Activated CD8-positive, alpha-beta memory T cell treated with anti-CD3 and anti-CD28 coated beads for 24 hours (primary cell): ENCODE results near the gene TENT5A.
"Not testable (repeated sequence)": the region's sequence is repeated elsewhere in the genome, so short reads cannot be mapped to it uniquely, and the experiment has no call there.

Experiments
- DNase-seq: peaks from one replicate; pipeline ENCODE4 v3.0.0-alpha.2; 2020

Gene TENT5A

DNA sequence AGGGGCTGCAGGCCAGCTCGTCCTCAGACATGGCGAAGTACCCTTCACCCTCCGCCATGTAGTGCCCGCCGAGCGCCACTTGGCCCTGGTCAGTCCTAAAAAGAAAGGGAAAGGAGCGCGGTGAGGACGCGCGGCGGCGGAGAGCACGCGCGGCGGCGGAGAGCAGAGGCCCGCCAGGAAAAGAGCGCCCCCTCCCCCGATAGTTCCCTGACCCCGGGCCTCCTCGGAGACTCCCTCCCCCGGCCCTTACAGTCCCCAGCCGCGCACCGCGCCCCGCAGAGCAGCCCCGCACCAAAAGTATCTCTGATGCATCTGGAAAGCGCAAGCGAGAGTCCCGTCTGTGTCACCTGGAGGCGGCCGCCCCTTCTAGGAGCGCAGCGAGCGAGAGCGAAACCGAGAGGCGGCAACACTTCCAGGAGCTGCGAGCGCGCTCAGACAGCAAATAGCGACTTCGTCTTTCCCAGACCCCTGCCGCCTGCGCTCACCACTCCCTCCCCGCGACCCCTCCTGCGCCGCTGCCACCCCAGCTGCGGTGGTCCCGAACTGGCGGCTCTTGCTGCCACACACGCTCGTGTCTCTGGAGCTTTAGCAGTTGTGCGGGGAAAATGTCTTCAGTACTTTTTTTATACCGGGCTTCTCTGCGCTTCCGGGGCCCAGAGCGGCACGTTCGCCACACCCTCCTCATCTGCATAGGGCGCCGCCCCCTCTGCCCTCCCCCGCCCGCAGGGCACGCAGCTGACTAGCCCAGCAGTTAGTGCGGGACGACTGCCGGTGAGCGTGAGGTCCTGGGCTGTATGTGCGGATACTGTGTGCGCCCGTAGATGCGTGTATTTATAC, at the start of gene TENT5A:
Gene TENT5A (minus strand): TSS at position 598 of the 837 bp plus-strand sequence. CDS start 540 bp downstream, at position 58.
- peak; percentile 90 for DNase-seq

DNA sequence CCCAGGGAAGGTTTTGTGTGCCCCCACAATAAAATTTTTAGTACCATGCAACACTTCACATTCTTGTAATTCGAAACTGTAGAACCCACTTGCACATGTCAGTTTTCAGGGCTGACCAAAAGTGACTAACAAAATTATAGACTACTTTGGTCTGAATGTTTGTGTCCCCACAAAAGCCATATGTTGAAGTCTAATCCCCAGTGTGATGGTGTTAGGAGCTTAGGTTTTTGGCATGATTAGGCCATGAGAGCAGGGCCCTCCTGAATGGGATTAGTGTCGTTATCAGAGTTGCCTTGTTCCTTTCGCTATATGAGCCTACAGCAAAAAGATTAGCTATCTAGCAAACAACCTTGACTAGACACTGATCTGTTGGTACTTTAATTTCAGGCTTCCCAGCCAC, 49.0 kb upstream of the TENT5A start:
- no peak for DNase-seq

DNA sequence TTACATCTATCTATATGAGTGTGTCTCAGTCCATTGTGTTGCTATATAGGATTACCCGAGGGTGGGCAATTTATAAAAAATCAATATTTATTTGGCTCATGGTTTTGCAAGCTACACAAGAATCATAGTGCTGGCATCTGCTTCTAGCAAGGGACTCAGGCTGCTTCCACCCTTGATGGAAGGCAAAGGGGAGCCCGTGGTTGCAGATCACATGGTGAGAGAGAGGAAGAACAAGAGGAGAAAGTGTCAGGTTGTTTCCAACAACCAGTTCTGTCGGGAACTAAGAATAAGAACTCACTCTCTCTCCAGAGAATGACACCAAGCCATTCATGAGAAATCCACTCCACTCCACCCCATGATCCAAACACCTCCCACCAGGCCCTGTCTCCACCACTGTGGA, 48.2 kb upstream of the TENT5A start:
- no peak for DNase-seq

DNA sequence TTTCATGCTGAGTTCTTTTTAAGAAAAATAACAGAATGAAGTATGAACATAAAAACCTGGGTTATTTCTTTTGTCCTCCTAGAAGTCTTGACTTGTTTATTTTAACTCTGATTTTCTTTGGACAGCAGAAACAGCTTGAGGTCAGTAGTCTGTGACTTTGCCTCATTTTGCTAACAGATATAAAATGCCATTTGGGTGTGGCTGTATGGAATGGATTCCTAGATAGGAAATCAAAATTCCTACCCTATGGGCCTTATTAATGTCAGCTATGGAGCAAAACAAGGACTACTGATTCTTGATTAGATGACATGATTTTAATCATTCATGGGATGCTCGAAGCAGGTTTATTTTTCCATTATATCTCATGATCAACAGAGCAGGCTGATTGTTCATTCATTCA, 46.8 kb upstream of the TENT5A start:
- DNase-seq, result no peak

DNA sequence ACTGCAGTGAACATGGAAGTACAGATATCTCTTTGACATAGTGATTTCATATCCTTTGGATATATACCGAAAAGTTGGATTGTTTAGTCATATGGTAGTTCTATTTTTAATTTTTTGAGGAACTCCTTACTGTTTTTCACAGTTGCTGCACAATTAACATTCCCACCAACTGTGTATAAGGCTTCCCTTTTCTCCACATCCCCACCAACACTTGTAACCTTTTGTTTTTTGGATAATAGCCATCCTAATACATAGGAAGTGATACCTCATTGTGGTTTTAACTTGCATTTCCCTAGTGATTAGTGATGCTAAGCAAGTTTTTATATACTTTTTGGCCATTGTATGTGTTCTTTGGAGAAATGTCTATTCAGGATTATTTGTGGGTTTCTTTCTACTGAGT, 45.1 kb upstream of the TENT5A start:
- no peak for DNase-seq

DNA sequence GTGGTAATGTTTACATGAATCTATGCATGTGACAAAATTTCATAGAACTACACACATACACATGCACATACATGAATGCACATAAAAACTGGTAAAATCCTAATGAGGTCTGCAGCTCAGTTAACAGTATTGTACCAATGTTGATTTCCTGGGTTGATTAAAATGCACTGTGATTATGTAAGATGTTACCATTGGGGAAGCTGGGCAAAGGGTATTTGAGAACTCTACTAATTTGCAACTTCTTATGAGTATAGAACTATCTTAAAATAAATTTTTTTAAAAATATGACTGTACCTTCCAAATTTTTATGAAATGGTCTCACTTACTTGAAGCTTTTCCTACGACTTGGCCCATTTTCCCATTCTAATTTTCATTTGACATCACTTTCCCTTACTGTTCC, 43.4 kb upstream of the TENT5A start:
- no peak for DNase-seq

DNA sequence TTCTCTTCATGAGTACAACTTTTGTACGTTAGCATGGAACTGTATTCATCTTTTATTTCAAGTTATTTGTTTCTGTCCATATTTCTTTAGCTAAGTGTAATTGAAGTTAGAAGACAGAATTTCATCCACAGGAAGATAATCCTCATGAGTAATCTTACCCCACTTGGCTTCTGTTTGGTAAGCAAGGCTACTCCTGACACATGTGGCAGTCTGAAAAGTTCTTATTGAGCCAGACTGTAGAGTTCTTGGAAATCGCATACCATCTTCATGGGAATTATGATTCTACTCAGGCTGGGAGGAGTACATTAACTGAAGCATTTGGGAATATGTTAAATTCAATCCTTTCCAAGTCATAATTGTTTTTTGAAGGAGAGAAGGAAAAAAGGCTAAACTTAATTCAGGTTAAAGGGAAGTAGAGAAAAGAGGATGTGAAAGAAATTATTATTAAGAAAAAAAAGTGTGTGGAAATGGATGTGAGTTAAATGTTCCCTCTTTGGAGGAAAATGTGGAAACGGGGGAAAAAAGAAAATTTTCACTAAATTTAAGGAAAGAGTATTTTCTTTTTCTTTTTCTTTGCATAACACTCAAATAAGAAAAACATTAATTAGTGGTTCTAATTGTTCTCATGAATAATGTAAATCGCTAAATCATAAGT, 41.5 kb upstream of the TENT5A start:
- DNase-seq, result no peak

DNA sequence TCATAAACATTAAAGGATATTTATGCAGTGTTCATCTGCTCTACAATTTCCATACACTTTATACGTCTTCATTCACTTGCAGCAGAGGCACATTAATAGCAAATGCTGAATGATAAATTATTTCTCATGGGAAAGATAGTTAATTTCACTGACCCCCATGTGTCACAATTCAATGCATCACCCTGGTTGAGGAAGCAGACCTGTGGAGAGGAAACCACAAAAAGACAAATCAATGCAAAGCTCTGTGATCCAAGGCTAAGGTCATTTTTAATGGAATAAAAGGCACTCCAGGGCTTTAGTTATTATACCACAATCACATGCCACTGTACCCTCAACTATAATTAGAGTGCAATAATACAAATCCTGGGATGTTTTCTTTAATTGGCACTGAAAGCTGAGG, 40.3 kb upstream of the TENT5A start:
- no peak for DNase-seq

DNA sequence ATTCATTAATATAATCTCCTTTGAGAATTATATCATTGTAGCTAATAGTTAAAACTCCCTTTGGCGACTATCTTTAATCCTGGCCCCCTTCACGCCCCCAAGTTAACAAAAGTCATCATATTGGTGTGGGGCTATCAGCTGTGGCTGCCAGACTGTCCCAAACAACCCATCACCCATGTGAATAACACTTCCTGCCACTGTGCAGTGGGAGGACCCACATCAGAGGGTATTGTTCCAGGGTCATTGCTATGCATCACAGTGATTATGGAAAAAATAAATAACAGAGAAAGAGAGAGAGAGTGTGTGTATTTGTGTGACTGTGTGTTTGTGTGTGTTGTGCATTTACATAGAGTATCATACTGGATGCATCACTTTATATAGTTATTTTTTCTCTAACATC, 39.3 kb upstream of the TENT5A start:
- no peak for DNase-seq

DNA sequence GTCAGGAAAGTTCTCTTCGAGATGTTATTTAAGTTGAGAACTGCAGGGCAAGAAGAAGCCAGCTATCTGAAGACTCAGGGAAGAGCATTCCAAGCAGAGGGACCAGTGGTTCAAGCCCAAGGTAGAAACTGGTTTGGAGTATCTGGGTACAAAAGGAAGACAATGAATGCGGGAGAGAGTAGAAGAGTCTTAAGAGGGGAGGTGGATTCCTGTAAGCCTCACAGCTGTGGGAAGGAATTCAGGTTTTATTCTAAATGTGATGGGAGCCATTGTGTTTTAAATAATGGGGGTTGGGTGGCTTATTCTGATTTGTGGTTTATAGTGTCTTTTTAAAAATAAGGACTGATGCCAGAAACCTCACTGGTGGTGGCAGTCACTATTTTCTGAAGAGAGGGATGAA, 37.6 kb upstream of the TENT5A start:
- DNase-seq, result no peak

DNA sequence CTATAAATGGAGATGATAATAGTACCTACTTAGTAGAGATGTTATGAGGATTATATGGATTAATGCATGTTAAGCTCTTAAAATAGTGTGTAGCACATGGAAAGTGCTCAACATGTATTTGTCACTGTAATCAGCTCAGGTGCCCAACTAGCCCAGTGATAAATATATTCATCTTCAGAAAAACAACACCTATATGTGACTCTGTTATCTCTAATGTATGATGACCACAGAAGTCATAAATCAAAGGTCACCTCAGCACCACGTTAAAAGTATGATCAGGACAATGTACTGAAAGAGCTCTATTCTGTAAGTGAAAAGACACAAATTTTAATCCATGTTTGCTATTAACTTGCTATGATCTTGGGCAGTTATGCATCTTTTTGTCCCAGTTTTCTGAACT, 36.8 kb upstream of the TENT5A start:
- no peak for DNase-seq

DNA sequence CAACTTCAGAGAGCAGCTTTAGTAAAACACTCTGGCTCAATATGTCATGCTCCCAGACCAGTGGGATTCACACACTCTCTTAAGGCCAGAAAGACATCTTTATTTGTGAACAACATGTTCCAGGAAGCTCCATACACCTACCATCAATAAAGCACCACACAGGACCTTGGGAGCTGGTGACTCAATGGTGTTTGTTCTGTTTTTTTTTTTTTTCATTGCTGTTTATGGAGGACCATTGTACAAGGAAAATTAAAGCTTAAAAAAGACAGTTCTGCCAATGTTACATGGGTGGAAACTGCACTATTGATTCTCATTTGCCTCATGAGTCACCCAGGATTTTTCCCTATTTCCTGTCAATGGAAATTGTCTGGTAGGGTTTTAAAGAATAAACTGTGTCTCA, 36.3 kb upstream of the TENT5A start:
- DNase-seq, result no peak

DNA sequence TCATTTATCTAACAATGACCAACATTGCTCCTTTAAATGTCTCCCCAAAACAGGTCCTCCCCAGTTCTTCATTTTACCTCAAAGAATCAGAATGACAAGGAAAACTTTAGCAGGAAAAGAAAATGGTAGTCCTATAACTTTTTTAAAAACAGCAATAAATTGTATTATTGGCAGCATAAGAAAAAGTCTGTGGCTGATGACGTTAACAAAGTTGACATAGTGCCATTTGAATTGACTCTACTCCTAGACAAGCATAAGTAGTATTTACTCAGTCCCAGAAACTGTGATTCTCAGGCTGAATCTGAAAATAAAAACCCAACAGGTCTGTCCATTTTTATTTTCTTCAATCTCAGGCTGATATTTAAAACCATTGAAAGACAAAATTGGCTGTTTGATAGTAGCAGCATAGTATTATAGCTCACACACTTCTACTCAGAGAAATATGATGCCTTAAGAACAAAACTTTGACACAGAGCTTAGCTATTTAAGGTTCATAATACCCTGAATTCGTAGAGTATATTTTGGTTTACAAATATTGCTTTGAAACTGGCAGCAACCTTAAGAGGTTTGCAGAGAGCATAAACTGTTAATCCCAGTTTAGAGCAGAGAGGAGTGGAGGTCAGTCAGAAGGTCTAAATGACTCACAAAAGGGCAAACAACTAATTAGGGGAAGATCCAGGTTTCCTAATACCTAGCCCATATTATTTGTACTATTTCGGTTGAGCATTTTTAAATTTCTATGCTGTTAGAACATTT, 35.0 kb upstream of the TENT5A start:
- no peak for DNase-seq

DNA sequence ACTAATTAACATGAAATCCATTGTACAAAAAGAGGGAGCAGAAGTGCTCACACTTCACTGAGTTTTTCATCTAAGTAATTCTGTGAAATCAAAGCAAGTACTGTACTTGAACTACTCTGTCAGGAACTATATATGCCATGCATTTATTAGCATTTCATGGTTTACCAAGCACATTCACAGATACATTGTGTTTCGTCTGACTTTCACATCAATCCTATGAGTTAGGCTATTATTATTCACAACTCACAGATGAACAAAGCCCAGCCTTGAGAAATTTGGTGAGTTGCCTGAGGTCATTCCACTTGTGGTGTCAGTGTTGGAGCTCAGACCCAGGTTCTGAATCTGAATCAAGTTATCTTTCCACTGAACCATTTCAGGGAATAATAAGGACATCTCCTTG, 33.7 kb upstream of the TENT5A start:
- DNase-seq, result no peak

DNA sequence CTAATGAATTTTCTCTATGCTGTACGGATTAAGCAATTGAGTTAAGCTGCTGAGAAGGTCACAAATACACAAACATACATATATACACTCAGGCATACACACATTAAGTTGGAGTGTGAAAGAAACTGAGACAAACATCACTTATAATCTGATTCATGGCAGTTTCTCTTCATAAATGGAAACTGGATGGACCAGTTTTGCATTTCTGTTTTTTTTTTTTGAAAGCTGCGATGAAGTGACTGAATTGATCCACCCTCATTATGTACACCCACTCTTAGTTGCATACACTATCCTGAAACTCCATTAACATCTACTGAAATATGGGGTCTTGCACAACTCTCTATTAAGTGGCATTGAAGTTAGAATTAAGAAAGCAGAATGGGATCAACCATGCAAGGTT, 32.9 kb upstream of the TENT5A start:
- no peak for DNase-seq

DNA sequence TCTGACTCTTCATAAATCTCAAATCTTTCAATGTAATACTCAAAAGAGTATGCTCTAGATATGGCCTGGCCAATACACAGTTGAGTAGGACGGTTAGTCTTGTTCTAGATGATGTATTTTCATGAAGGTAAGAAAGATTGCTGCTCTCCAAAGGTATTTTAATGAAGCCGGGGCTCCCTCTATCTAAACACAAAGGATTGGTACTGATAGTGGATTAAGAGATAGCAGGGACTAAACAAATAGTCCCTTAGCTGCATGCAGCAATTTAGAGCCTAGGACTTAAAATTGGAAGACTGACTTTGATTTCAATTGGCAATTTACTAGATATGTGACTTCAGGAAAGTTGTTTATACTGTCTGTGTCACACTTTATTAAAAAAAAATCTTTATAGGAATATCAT, 31.4 kb upstream of the TENT5A start:
- DNase-seq, result no peak

DNA sequence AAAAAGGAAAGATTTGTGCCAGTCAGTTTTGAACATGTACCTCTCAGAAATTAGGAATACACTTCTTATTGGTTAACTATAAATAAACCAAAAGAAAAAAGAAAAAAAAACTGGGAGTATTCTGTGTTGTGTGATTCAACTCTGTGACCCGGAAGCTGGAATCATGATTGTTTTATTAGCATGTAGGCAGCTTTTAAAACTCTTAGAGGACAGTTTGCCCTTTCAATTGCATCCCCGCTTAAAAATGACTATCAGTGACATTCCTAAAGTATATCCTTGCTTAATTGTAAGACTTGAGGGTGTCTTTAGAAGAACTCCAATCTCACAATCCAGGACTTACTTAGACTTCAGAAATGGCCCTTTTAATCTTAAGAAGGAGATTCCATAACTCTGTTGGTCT, 29.1 kb upstream of the TENT5A start:
- DNase-seq, result no peak

DNA sequence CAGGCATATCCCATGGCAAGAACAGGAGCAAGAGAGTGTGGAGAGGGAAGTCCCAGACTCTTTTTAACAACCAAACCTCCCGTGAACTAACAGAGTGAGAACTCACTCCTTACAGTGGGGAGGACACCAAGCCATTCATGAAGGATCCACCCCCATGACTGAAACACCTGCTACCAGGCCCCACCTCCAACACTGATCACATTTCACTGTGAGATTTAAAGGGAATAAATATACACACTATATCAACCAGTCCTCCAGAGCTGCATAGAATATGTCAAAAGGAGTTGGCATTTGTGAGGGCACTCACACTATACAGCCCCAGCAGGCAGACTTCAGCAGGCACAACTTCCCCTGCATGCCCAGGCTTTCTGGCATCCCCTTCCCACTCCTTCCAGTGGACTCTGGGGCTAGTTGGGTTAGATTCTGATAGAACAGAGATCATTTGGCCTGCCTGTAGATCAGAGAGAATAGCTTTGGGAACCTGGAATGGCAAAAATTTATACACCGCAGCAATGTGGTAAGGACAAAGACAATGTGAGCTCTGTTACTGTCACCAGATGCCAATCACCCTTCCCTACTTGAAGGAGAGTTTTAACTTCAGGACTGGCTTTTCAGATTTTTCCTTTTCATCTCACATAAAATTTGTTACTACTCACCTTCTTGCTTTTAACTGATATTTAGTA, 25.2 kb upstream of the TENT5A start:
- DNase-seq, result no peak

DNA sequence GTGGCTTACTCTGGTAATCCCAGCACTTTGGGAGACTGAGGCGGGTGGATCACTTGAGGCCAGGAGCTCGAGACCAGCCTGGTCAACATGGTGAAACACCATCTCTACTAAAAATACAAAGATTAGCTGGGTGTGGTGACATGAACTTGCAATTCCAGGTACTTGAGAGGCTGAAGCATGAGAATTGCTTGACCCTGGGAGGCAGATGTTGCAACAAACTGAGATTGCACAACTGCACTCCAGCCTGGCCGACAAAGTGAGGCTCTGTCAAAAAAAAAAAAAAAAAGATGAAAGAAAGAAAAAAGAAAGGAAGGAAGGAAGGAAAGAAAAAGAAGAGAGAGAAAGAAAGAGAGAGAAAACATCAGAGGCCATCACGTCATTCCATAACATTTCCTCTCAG, 23.7 kb upstream of the TENT5A start:
- DNase-seq, result not testable (repeated sequence)

DNA sequence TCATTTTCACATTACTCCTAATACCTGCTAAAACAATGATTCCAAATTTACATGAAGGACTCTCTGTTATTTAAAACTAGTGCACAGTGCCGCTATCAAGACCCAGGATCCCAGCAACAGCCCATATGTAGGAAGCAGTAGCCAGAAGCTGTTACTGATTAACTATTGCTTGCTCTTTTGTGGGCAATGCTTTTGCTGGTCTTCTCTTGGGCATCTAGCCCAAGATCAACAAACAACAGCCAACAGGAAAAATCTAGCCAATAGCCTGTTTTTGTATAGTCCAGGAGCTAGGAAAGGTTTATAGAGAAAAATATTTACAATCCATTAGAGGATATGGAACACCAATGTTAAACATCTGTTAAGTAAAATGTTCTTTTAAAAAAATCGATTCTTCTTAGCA, 22.1 kb upstream of the TENT5A start:
- DNase-seq, result no peak

DNA sequence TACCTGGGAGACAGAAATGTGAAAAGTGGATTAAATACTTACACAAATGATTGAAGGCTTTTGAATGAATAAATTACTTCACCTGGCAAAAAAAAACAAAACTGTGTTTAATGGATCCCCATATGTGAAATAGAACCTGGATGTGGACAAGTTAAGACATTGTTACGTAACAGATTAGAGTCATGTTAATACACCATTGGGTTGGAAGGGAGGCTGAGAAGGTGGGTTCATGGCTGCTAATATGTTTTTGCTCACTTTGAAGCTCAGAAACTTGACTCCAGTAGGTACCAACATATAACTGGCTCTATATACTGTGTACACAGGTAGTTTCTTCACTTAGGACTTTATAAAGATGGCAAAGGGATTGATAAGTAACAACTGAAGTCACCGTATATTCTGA, 21.4 kb upstream of the TENT5A start:
- no peak for DNase-seq

DNA sequence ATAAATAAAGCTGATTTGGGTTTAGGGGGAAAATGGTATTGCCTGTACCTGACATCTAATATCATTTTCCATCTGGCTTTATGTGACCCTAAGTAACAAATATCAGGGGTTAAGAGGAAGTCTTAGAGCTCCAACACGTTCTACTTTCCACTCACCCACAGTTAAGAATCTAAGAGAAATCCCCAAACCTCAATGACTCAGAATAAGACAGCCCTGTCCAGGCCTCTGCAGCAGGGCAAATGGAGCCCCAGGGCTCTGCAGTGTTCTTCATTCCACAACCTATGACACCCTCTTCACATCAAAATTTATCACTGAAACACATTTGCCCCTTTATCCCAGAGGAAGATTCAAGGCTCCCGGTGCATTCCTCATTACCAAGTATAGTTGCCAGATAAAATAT, 20.3 kb upstream of the TENT5A start:
- no peak for DNase-seq

DNA sequence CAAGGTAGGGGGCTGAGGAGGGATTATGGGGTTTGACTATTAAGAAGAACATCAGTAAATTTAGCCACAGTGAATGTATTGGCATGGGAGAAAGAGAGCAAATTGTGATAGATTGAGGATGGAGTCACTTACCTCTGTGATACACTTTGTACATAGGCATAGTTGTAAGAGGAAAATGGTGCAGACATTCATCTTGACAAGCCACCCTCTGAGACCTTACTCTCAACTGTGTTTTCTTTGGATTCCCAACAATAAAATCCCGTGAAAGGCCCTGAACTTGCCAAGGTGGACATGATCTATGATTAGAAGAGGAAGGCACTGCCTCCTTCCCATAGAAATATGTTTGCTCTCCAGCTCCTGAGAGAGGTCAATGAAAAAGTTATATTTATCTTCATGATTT, 18.6 kb upstream of the TENT5A start:
- no peak for DNase-seq
